ENCODE data around the gene SRRM5.

SRRM5 gene

DNA sequence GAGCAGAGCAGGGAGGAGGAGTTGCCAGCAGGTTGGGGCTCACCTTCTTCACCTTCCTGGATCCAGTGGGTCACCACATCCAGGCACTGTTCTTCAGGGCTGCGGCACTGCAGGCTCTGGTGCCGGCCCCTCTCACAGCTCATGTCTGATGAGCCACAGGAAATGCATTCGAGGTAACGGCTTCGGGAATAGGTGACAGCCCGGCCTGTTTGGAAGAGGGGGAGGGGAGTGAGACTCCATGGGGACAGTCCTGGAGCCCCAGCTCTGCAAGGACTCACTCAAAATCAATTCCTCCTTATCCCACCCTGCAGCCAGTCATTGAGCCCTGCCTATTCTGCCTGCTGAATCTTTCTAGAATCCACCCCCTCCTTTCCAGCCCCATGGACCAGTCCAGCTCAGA, 44.5 kb downstream of the SRRM5 start:
- TF ChIP-seq, protein P1, sequence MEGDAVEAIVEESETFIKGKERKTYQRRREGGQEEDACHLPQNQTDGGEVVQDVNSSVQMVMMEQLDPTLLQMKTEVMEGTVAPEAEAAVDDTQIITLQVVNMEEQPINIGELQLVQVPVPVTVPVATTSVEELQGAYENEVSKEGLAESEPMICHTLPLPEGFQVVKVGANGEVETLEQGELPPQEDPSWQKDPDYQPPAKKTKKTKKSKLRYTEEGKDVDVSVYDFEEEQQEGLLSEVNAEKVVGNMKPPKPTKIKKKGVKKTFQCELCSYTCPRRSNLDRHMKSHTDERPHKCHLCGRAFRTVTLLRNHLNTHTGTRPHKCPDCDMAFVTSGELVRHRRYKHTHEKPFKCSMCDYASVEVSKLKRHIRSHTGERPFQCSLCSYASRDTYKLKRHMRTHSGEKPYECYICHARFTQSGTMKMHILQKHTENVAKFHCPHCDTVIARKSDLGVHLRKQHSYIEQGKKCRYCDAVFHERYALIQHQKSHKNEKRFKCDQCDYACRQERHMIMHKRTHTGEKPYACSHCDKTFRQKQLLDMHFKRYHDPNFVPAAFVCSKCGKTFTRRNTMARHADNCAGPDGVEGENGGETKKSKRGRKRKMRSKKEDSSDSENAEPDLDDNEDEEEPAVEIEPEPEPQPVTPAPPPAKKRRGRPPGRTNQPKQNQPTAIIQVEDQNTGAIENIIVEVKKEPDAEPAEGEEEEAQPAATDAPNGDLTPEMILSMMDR (IDR thresholded peaks at IDR 0.05; ENCODE audit: unreplicated experiment in 3 of 3), result no peak
- H3K9me3 Mint-ChIP-seq, result peaks cover 11% of the 10 kb centered on the region
- H3K27ac Mint-ChIP-seq, result no peak overlapping the region
- peaks cover 13% of the 10 kb centered on the region for H3K4me1 Mint-ChIP-seq
- peaks cover 3% of the 10 kb centered on the region for H3K27me3 Mint-ChIP-seq (ENCODE audit: low read depth)
- H3K36me3 Mint-ChIP-seq (ENCODE audit: low read depth), result peaks cover 58% of the 10 kb centered on the region
- H3K4me3 Mint-ChIP-seq, result no peak overlapping the region

DNA sequence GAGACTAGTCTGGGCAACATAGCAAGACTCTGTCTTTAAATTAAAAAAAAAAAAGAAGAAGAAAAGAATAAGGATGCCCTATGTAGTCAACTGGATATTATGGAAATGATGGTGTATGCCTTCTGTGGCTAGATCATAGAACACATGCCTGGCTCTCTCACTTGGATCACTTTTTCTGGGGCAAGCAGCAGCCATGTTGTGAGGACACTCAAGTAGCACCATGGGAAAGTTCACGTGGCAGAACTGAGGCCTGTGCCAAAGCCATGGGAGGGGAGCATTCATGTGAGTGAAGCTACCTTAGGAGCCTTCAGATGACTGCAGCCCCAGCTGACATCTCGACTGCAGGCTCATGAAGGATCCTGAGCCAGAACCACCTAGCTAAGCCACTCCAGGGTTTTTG, 46.1 kb downstream of the SRRM5 start:
- TF ChIP-seq, protein P1 (IDR thresholded peaks at IDR 0.05; ENCODE audit: unreplicated experiment in 3 of 3), result no peak

DNA sequence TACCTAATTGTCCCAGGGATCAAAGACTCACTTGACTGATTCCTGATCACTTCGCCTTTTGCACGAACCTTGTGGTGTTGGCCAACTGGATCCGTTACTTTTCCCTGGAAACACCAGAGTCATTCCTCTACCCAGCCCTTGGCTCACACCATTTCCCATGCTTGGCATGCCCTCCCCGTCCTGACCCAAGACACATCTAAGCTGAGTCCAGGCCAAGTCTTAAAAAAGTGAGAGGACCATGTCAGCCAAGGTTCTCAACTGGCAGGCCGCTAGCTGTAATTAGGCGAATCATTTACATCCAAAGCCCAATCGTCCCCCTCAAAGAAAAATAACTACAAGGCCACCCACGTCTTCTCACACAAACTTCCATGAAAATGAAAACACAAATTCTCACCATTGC, 46.6 kb downstream of the SRRM5 start:
- Mint-ChIP-seq H3K4me3 (no peak overlapping the region), H3K27me3 (ENCODE audit: low read depth) (peaks cover 3% of the 10 kb centered on the region), H3K27ac (no peak overlapping the region), H3K9me3 (peaks cover 11% of the 10 kb centered on the region), H3K36me3 (ENCODE audit: low read depth) (peaks cover 68% of the 10 kb centered on the region), H3K4me1 (peaks cover 8% of the 10 kb centered on the region)
- TF ChIP-seq, protein P1 (IDR thresholded peaks at IDR 0.05; ENCODE audit: unreplicated experiment in 3 of 3), result no peak

More for the DNA sequence above, 46.1 kb downstream of the SRRM5 start:
- Mint-ChIP-seq H3K36me3 (ENCODE audit: low read depth) (peaks cover 65% of the 10 kb centered on the region), H3K4me3 (no peak overlapping the region), H3K27ac (no peak overlapping the region), H3K9me3 (peaks cover 11% of the 10 kb centered on the region), H3K27me3 (ENCODE audit: low read depth) (peaks cover 3% of the 10 kb centered on the region), H3K4me1 (peaks cover 8% of the 10 kb centered on the region)

DNA sequence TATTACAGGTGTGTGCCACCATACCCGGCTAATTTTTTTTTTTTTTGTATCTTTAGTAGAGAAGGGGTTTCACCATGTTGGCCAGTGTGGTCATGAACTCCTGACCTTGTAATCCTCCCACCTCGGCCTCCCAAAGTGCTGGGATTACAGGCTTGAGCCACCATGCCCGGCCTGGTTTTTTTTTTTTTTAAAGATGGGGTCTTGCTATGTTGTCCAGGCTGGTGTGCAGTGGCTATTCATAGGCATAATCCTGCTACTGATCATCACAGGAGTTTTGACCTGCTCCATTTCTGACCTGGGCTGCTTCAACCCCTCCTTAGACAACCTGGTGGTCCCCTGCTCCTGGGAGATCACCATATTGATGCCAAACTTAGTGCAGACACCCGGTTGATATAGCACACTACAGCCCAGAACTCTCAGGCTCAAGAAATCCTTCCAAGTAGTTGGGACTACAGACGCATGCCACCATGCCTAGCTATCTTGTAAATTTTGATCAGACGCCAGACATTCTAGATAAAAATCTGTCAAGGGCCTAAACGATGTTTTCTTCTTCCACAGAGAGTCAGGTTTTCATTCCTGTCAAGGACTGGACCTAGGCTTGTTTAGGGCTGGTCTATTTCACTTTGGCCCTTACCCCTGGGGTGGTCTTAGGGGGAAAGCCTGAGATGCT, 48.5 kb downstream of the SRRM5 start:
- H3K4me3 Mint-ChIP-seq, result no peak overlapping the region
- peaks cover 3% of the 10 kb centered on the region for H3K27me3 Mint-ChIP-seq (ENCODE audit: low read depth)
- peaks cover 8% of the 10 kb centered on the region for H3K4me1 Mint-ChIP-seq
- TF ChIP-seq, protein P1 (IDR thresholded peaks at IDR 0.05; ENCODE audit: unreplicated experiment in 3 of 3), result no peak
- H3K36me3 Mint-ChIP-seq (ENCODE audit: low read depth), result peaks cover 70% of the 10 kb centered on the region
- H3K9me3 Mint-ChIP-seq, result peaks cover 11% of the 10 kb centered on the region
- H3K27ac Mint-ChIP-seq, result peak overlapping the region in 2 of 3 experiments; percentile 31 to 82

DNA sequence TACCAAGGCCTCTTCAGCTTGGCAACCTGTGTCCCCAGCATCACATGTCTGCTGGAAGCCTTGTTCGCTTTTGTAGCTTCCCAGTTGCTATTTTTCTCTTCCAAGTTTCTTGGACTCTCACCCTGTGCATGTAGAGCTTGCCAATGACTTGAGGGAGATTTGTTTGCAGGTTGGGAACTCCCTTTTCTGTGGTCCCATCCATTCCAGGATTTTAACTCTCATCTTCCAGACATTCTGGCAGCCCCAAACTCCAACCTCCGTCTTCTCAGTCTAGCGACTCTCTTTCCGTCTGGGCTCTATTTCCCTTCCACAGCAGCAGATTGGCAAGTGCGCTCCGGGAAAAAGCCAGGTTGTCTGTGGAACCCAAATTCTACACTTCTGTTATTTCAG, 49.1 kb downstream of the SRRM5 start:
- Mint-ChIP-seq H3K27me3 (ENCODE audit: low read depth) (peaks cover 3% of the 10 kb centered on the region), H3K9me3 (peaks cover 11% of the 10 kb centered on the region), H3K4me1 (peaks cover 8% of the 10 kb centered on the region), H3K27ac (peak overlapping the region in 2 of 3 experiments; percentile 31 to 82), H3K4me3 (no peak overlapping the region), H3K36me3 (ENCODE audit: low read depth) (peaks cover 65% of the 10 kb centered on the region)
- TF ChIP-seq, protein P1 (IDR thresholded peaks at IDR 0.05; ENCODE audit: unreplicated experiment in 3 of 3), result no peak

DNA sequence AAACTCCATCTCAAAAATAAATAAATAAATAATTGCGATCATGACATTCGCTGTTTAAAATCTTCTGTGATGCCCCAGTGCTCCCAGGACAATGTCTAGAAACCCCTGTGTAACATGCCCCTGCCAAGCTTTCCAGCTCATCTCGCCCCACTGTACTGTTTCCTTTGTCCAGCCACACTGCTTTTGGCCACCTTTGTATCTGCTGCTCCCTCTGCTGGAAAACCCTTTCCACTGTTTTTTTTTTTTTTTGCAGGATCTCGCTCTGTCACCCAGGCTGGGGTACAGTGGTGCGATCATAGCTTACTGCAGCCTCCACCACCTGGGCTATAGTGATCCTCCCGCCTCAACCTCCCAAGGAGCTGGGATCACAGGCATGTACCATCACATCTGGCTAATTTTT, 50.6 kb downstream of the SRRM5 start:
- peaks cover 52% of the 10 kb centered on the region for H3K36me3 Mint-ChIP-seq (ENCODE audit: low read depth)
- no peak overlapping the region for H3K27ac Mint-ChIP-seq
- peaks cover 9% of the 10 kb centered on the region for H3K4me1 Mint-ChIP-seq
- H3K27me3 Mint-ChIP-seq (ENCODE audit: low read depth), result peaks cover 9% of the 10 kb centered on the region
- TF ChIP-seq, protein P1 (IDR thresholded peaks at IDR 0.05; ENCODE audit: unreplicated experiment in 3 of 3), result peak; percentile 14 to 32 (median 15)
- H3K4me3 Mint-ChIP-seq, result no peak overlapping the region
- peaks cover 11% of the 10 kb centered on the region for H3K9me3 Mint-ChIP-seq
